T follicular helper cell (primary cell): ENCODE measurements around the gene GABBR2.
"Not testable (repeated sequence)": the region's sequence is repeated elsewhere in the genome, so short reads cannot be mapped to it uniquely, and the experiment has no call there.

Experiments used
- DNase-seq: peaks from one replicate; pipeline ENCODE4 v3.0.0-alpha.2; 2020; ENCODE audit warnings: low read depth

The GABBR2 gene

GRCh38 chr9:98290411-98290810 lies 418.3 kb downstream of the GABBR2 start:
- no peak for DNase-seq

DNA sequence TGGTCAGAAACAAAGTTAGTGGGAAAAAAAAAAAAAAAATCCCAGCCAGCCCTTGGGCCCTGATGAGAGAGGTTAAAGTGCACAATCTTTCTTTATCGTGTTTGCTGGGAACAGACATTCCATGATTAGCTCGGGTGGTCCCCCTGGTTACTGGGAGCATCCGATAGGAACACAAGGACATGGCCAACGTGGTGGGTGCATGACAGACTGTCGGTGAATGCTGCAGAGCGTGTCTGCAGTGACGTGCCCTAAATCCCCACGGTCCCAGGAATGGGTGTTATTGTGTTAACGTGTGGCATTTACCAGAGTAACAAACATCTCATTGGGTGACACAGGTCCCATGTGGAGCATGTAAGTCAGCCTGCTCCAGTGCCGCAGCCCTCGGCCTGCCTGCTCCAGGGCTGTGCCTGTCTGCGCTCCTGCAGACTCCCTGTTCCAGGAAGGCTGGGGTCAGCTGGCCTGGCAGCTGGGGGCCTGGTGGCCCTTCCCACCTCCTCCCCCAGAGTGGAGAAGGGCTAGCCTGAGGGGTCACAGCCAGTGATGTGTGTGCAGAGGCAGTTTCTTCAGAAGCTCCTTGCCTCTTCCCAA lies 419.0 kb downstream of the GABBR2 start:
- no peak for DNase-seq

GRCh38 chr9:98288881-98289280 lies 419.9 kb downstream of the GABBR2 start:
- DNase-seq: no peak

DNA sequence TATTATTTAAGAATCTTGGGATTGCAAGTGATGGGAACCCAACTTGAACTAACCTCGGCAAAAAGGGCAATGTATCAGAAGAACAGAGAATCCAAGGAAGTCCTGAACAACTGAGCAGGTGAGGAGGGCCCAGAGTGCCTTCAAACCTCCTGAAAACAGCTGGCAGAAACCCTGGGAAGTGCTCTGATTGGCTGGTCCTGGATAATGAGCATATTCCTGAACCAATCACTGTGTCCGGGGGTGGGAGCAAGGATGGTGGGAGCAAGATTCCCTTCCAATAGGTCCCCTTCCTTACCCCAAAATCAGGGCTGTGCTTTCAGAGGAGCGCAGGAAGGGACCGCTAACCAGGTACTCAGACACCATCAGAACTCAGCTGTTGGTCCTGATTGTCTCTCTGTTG lies 421.4 kb downstream of the GABBR2 start:
- DNase-seq: no peak

DNA sequence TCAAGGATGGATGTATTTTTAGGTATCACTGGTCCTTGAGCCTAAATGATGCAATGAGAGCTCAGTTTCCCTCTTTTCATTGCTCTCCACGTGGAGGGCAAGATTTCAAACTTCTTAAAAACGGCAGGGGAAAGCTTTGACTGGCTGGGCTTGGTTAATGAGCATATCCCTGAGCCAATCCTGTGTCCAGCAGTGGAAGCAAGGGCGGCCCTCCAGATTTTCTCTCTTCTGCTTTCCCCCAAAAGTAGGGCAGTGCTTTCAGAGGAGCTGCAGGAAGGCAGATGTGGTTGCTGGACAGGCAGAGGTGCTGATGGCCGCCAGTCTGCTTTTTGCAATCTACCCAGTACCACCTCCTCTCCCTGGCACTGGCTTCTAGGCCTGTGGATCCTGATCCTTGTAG lies 423.3 kb downstream of the GABBR2 start:
- no peak for DNase-seq

DNA sequence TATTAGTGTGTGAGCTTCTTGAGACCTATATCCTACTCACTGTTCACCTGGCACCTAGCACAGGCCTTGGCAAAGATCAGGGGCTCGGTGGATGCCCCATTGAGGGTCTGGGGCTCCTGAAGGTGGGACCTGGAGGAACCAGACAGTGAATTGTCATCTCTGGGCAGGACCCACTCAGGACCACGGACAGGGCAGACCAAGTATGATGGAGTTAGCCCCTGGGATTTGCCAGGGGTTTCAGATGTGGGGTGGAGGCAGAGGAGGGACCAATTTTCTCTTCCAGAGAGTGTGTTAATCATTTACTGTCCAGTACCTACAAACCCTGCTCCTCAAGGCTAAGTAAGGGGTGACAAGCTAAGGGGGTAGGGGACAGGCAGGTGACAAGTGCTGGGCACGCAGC lies 424.0 kb downstream of the GABBR2 start:
- DNase-seq: no peak

DNA sequence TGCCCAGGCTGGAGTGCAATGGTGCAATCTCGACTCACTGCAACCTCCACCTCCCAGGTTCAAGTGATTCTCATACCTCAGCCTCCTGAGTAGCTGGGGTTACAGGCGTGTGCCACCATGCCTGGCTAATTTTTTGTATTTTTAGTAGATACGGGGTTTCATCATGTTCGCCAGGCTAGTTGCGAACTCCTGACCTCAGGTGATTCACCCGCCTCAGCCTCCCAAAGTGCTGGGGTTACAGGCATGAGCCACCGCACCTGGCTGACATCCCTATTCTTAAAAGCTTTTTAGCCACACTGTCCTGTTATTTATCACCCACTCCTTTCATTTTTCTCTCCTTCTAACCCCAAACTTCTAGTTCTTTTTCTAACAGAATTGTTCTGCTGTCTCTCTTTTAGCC lies 425.6 kb downstream of the GABBR2 start:
- DNase-seq: not testable (repeated sequence)

DNA sequence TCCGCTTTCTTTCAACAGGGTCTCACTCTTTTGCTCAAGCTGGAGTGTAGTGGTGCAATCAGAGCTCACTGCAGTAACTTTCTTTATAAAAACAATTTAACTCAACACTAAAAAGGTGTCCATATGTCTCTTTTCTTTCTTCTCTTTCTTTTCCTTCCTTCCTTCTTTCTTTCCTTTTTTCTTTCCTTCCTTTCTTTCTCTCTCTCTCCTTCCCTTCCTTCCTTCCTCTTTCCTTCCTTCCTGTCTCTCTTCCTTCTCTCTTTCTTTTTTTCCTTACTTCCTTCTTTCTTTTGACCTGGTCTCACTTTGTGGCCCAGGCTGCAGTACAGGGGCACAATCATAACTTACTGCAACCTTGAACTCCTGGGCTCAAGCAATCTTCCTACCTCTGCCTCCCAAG lies 427.5 kb downstream of the GABBR2 start:
- no peak for DNase-seq

GRCh38 chr9:98280574-98280973 lies 428.2 kb downstream of the GABBR2 start:
- DNase-seq: no peak

GRCh38 chr9:98280162-98280561 lies 428.6 kb downstream of the GABBR2 start:
- DNase-seq: no peak

DNA sequence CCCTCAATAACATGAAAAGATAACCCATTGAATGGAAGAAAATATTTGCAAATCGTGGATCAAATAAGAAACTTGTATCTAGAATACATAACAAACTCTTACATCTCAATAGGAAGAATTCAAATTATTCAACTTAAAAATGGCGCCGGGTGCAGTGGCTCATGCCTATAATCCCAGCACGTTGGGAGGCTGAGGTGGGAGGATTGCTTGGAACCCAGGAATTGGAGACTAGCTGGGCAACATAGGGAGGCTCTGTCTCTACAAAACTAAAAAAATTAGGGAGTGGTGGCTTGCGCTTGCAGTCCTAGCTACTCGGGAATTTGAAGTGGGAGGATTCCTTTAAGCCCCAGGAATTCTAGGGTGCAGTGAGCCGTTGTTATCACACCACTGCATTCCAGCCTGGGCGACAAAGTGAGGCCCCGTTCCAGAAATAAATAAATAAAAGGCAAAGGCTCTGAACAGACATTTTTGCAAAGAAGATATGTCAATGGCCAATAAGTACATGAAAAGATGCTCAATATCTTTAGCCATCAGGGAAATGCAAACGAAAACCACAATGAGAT lies 431.7 kb downstream of the GABBR2 start:
- DNase-seq: no peak

DNA sequence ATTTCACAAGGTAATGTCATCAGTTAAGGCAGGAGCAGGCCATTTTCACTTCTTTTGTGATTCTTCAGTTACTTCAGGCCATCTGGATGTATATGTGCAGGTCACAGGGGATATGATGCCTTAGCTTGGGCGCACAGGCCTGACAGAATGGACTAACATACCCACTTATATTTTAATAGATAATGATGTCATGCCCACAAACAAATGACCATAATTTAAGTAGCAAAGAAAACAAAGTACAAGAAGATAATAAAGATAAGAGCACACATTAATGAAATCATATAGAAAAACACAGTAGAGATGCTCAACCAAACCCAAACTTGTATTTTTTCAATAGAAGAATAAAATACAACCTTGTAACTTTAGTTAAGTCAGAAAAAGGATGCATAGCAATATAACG lies 433.6 kb downstream of the GABBR2 start:
- no peak for DNase-seq

GRCh38 chr9:98272083-98272482 lies 436.7 kb downstream of the GABBR2 start:
- no peak for DNase-seq

- DNase-seq: no peak
These were observed 437.3 kb downstream of the GABBR2 start for GRCh38 chr9:98271479-98271878.

DNA sequence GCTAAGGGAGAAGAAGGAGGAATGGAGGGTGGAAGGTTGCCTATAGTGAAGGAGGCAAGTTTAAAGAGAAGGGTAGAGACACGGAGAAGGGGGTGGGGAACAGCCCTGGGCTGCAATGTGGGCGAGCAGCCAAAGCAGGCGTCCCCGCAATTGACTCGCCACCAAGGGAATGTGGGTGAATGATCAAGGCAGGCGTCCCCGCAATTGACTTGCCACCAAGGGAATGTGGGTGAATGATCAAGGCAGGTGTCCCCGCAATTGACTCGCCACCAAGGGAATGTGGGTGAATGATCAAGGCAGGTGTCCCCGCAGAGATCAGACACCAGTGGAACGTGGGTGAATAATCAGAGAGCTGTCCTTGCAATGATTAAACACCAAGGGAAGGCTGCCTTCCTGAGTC lies 438.5 kb downstream of the GABBR2 start:
- not testable (repeated sequence) for DNase-seq

GRCh38 chr9:98269652-98270051 lies 439.1 kb downstream of the GABBR2 start:
- DNase-seq: not testable (repeated sequence)

DNA sequence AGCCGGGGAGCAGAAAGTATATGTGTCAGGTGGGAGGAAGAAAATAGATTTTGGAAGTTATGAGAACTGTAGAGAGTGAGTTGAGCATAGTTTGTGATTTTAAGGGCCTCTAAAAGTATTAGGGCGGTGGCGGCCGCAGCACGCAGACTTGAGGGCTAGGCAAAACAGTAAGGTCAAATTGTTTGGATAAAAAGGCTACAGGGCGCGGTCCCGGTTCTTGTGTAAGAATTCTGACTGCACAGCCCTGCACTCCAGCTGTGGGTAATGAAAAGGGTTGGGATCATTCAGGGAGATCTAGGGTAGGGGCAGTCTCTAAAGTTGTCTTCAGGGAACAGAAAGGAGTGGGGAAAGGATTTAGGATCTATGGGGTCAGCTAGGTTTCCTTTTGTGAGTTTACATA lies 441.2 kb downstream of the GABBR2 start:
- DNase-seq: not testable (repeated sequence)

- no peak for DNase-seq
These were observed 444.2 kb downstream of the GABBR2 start for GRCh38 chr9:98264516-98264915.

GRCh38 chr9:98263482-98264357 lies 445.0 kb downstream of the GABBR2 start:
- peak; percentile 74 for DNase-seq

DNA sequence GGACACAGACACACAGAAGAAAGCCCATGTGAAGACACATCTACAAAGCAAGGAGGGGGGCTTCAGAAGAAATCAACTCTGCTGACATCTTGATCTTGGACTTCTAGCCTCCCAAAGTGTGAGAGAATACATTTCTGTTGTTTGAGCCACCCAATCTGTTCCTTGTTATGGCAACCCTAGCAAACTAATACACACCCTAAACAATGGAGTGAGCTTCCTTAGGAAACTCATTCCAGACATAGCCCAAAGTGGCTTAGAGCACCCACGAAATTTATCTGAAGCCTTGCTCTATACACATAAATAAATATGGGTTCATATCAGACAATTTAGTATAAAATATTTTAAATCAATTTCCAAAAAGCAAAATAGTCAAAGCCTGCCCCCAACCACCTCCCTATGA lies 445.7 kb downstream of the GABBR2 start:
- no peak for DNase-seq

DNA sequence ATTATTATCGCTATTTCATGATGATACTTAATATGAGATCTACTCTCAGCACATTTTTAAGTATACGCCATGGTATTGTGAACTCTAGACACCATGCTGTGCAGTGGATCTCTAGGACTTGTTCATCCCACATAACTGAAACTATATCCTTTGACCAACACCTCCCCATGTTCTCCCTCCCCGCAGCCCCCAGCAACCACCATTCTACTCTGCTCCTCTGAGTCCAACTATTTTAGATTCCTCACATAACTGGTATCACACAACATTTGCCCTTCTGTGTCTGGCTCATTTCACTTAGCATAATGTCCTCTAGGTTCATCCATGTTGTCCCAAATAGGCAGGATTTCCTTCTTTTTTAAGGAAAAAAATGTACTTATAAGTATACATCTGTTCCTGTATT lies 446.7 kb downstream of the GABBR2 start:
- no peak for DNase-seq

DNA sequence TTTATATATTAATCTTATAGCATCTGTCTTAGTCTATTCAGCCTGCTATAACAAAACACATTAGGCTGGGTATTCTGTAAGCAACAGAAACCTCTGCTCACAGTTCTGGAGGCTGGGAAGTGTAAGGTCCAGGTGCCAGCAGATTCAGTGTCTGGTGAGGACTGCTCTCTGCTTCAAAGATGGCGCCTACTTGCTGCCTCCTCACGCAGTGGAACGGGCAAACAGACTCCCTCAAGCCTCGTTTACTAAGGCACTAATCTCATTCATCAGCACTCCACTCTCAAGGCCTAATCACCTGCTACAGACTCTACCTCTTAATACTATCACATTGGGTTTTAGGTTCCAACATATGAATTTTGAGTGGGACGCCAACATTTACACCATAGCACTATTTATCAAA lies 448.1 kb downstream of the GABBR2 start:
- DNase-seq: no peak

- DNase-seq: no peak
These were observed 448.9 kb downstream of the GABBR2 start for GRCh38 chr9:98259791-98260190.
